T-cell (primary cell): ENCODE measurements around the gene MCTS1. TPM values are rescaled to one million over a fixed set of nuclear protein-coding genes. Genes with fewer than 3 reads are reported as not detected.
"Not testable (repeated sequence)": the region's sequence is repeated elsewhere in the genome, so short reads cannot be mapped to it uniquely, and the experiment has no call there.

ENCODE experiments used
- ATAC-seq, 4 experiments: fragments of 200-7000 bp in 3 of 4; fragments of 150-1000 bp in 1 of 4; cut with Tn5 transposase; replicated peaks in 1 of 4; 1 replicate in 3 of 4; 2 replicates in 1 of 4; pipeline ENCODE4 v1.10.0; 2021; ENCODE audit warnings: moderate library complexity in 3 of 4, mild to moderate bottlenecking in 2 of 4, moderate number of reproducible peaks in 1 of 4
- CTCF ChIA-PET, 2 donors: fragments of 300-600 bp; sonication (Branson Sonifier 250); formaldehyde crosslinking; loops; one replicate each; lab custom pipeline; 2022; ENCODE audit warnings: antibody characterized with exemption in 2 of 2; lab: Charles Lee
- POLR2A ChIA-PET, 2 donors: fragments of 300-600 bp; sonication (Branson Sonifier 250); formaldehyde crosslinking; loops; one replicate each; lab custom pipeline; 2022; ENCODE audit warnings: antibody characterized with exemption in 2 of 2; lab: Charles Lee
- DNase-seq, 35 experiments: peaks; one replicate each; pipeline versions ENCODE4 v3.0.0 to v3.0.0-alpha.2; 2013 to 2023
- H3K27ac ChIP-seq: one replicate; pipeline ENCODE4 v1.5.1; 2013; ENCODE audit warnings: low read length
- H3K27me3 ChIP-seq, 2 experiments: replicated peaks in 1 of 2; 1 replicate in 1 of 2; 2 replicates in 1 of 2; pipeline versions ENCODE4 v1.6.1 to v1.7.0; 2013; ENCODE audit warnings: low read length in 1 of 2, mixed read lengths in 1 of 2; ENCODE audit not compliant: control insufficient read depth in 2 of 2, insufficient read depth in 2 of 2; ENCODE audit errors: extremely low read depth in 1 of 2
- H3K36me3 ChIP-seq, 2 donors: 1 replicate in 1 of 2; 2 replicates in 1 of 2; pipeline versions ENCODE4 v1.6.1 to v1.7.0; 2013; ENCODE audit warnings: low read length in 1 of 2; ENCODE audit not compliant: control insufficient read depth in 2 of 2, insufficient read depth in 1 of 2; ENCODE audit errors: extremely low read depth in 1 of 2
- H3K4me1 ChIP-seq, 2 experiments: 1 replicate in 1 of 2; 2 replicates in 1 of 2; pipeline versions ENCODE4 v1.6.1 to v1.7.0; 2013; ENCODE audit warnings: low read length in 2 of 2, mixed read lengths in 1 of 2; ENCODE audit not compliant: insufficient read depth in 2 of 2, control insufficient read depth in 1 of 2; ENCODE audit errors: extremely low read depth in 1 of 2
- H3K4me3 ChIP-seq, 2 donors: 1 replicate in 1 of 2; 2 replicates in 1 of 2; pipeline versions ENCODE4 v1.5.1 to v1.7.0; 2013; ENCODE audit warnings: mild to moderate bottlenecking in 2 of 2, low read length in 1 of 2, moderate library complexity in 1 of 2; ENCODE audit not compliant: control insufficient read depth in 1 of 2; ENCODE audit errors: extremely low read depth in 1 of 2
- H3K9me3 ChIP-seq: 2 replicates; pipeline ENCODE4 v1.7.0; 2013
- H3K27ac Mint-ChIP-seq, 2 donors: one replicate each; pipeline ENCODE4 v1.8.0; 2020 to 2021; ENCODE audit warnings: mild to moderate bottlenecking in 2 of 2, mixed read lengths in 2 of 2
- H3K27me3 Mint-ChIP-seq, 2 donors: one replicate each; pipeline ENCODE4 v1.8.0; 2021 to 2022; ENCODE audit warnings: mixed read lengths in 2 of 2
- H3K36me3 Mint-ChIP-seq: one replicate; pipeline ENCODE4 v1.8.0; 2021; ENCODE audit warnings: mixed read lengths
- H3K4me1 Mint-ChIP-seq, 3 donors: one replicate each; pipeline ENCODE4 v1.8.0; 2020 to 2022; ENCODE audit warnings: mixed read lengths in 3 of 3, mild to moderate bottlenecking in 1 of 3
- H3K4me3 Mint-ChIP-seq, 3 donors: one replicate each; pipeline ENCODE4 v1.8.0; 2020 to 2022; ENCODE audit warnings: mild to moderate bottlenecking in 3 of 3, mixed read lengths in 3 of 3, moderate library complexity in 3 of 3
- H3K9me3 Mint-ChIP-seq, 3 donors: one replicate each; pipeline ENCODE4 v1.8.0; 2020 to 2022; ENCODE audit warnings: mixed read lengths in 3 of 3
- WGBS: methylation state at CpG from one replicate; pipeline ENCODE4 v1.1.5; 2013; ENCODE audit warnings: missing lambda C conversion rate; ENCODE audit not compliant: insufficient coverage; 5-methylcytosine and 5-hydroxymethylcytosine counted together
- total RNA-seq, 35 experiments: library from RNA in 6 of 35; stranded (reverse) in 6 of 35; fragments of 120-200 nt in 1 of 35; gene quantifications; one replicate each; pipeline versions ENCODE4 v1.2.1 to v1.2.4 and lab custom pipeline; 2013 to 2026

MCTS1 gene
- total RNA-seq, 5 donors from 2014 or later (not counting 1 experiment from before 2014, with no cell fraction given): 18.9 to 27.2 (median 25.3) TPM

DNA sequence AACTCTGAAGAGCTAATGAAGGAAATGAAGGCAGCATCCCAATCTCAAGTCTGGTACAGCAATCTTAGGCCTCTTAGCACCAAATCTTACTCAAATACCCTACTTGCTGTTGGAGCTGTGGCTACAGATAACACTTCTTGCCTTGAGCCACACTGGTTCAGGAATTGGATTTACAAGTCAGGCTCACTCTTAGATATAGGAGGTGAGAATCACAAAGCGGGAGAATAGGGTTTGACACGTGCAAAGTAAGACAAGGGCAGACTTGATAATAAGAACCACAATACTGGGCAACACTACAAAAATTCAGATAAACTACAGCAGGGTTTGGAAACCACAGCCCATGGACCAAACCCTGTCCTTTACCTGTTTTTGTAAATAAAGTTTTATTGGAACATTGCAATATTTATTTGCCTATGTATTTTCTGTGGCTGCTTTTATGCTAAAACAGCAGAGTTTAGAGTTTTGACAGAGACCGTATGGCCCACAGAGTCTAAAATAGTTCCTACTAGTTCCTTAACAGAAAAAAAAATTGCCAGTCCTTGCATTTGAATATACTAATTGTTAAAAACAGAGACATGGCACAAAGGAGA lies 33.8 kb upstream of the MCTS1 start:
- POLR2A ChIA-PET: no interaction called here
- no peaks in the 10 kb centered on the region for H3K9me3 Mint-ChIP-seq
- Histone ChIP-seq H3K36me3 (no peaks in the 10 kb centered on the region), H3K9me3 (no peaks in the 10 kb centered on the region), H3K4me1 (peaks cover 2 to 3% of the 10 kb centered on the region in 2 experiments), H3K27me3 (no peaks in the 10 kb centered on the region), H3K4me3 (no peak overlapping the region), H3K27ac (no peak overlapping the region)
- DNase-seq (no peak), ATAC-seq (no peak)
- peaks cover 0 to 6% of the 10 kb centered on the region in 2 donors for H3K27me3 Mint-ChIP-seq
- no peak overlapping the region for H3K4me3 Mint-ChIP-seq
- WGBS: no CpG with 5 or more reads among the region's 3 CpGs
- H3K27ac Mint-ChIP-seq: no peak overlapping the region
- H3K36me3 Mint-ChIP-seq: no peaks in the 10 kb centered on the region
- H3K4me1 Mint-ChIP-seq: peaks cover 4 to 9% (median 8%) of the 10 kb centered on the region in 3 donors
- CTCF ChIA-PET: no interaction called here

DNA sequence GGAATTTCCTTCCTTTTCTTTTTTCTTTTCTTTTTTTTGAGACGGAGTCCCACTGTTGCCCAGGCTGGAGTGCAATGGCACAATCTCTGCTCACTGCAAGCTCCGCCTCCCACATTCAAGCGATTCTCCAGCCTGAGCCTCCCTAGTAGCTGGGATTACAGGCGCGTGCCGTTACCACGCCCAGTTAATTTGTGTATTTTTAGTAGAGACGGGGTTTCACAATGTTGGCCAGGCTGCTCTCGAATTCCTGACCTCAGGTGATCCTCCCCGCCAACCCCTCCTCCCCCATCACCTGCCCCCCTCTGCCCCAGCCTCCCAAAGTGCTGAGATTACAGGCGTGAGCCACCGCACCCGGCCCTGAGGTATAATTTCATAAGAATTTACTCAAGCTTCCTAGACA lies 30.1 kb upstream of the MCTS1 start:
- H3K4me1 ChIP-seq, POLR2A ChIA-PET, H3K36me3 ChIP-seq, H3K27ac ChIP-seq, H3K4me3 Mint-ChIP-seq, H3K27me3 ChIP-seq, H3K9me3 Mint-ChIP-seq, H3K9me3 ChIP-seq, DNase-seq, H3K4me1 Mint-ChIP-seq, ATAC-seq, CTCF ChIA-PET, H3K4me3 ChIP-seq, H3K27ac Mint-ChIP-seq, H3K36me3 Mint-ChIP-seq: not testable (repeated sequence)
- peaks cover 3 to 11% of the 10 kb centered on the region in 2 donors for H3K27me3 Mint-ChIP-seq
- WGBS: no CpG with 5 or more reads among the region's 13 CpGs

- Mint-ChIP-seq H3K27me3 (peaks cover 7 to 21% of the 10 kb centered on the region in 2 donors), H3K36me3 (no peaks in the 10 kb centered on the region), H3K27ac (no peak overlapping the region), H3K4me1 (peaks cover 4 to 9% (median 8%) of the 10 kb centered on the region in 3 donors), H3K4me3 (no peak overlapping the region), H3K9me3 (no peaks in the 10 kb centered on the region)
- WGBS: 72% methylated on average over 2 of the region's 18 CpGs
- Histone ChIP-seq H3K9me3 (no peaks in the 10 kb centered on the region), H3K27ac (no peak overlapping the region), H3K4me3 (no peak overlapping the region), H3K27me3 (no peaks in the 10 kb centered on the region), H3K36me3 (no peaks in the 10 kb centered on the region), H3K4me1 (peaks cover 2 to 3% of the 10 kb centered on the region in 2 experiments)
- CTCF ChIA-PET: no interaction called here
- no peak for DNase-seq
- POLR2A ChIA-PET: no interaction called here
- no peak for ATAC-seq
Observed at GRCh38 chrX:120575379-120576114, 28.4 kb upstream of the MCTS1 start.

GRCh38 chrX:120585702-120586101 lies 18.2 kb upstream of the MCTS1 start:
- ChIA-PET CTCF (no interaction called here), POLR2A (no interaction called here)
- no peaks in the 10 kb centered on the region for H3K9me3 ChIP-seq
- Mint-ChIP-seq H3K4me3 (no peak overlapping the region), H3K9me3 (peaks cover 0 to 4% (median 0%) of the 10 kb centered on the region in 3 donors), H3K4me1 (no peaks in the 10 kb centered on the region), H3K36me3 (no peaks in the 10 kb centered on the region), H3K27ac (no peak overlapping the region), H3K27me3 (peaks cover 1 to 29% of the 10 kb centered on the region in 2 donors)
- ATAC-seq: no peak
- H3K36me3 ChIP-seq: no peaks in the 10 kb centered on the region
- H3K27me3 ChIP-seq: no peaks in the 10 kb centered on the region
- H3K4me1 ChIP-seq: no peaks in the 10 kb centered on the region
- no peak for DNase-seq
- WGBS: no CpG with 5 or more reads among the region's 2 CpGs
- H3K27ac ChIP-seq: no peak overlapping the region
- H3K4me3 ChIP-seq: no peak overlapping the region

DNA sequence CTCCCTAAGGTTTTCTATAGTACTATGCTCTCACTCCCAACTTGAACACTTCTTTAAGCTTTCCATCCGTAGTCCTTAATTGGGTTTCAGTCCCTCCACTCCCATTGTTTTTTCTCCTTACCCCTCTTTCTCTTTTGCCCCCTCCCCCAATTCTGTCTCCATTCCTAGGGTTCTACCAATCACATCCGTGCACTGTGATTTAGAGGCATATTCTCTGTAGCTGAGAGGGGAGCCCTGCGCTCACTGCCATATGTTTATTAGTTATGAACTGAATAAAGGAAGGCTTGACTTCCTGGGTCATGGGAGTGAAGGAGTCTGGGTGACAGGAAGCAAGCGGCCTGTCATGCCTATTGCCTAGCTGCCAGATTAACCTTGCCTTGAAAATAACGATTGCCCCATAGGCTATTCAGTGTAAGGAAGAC lies 471 bp downstream of the MCTS1 start:
- peak overlapping the region; percentile 95 to 99 for H3K27ac Mint-ChIP-seq
- Histone ChIP-seq H3K27ac (peak overlapping the region; percentile 88), H3K9me3 (no peaks in the 10 kb centered on the region), H3K4me3 (peak overlapping the region; percentile 61 to 87), H3K27me3 (no peaks in the 10 kb centered on the region), H3K4me1 (peaks cover 6 to 11% of the 10 kb centered on the region in 2 experiments), H3K36me3 (peaks cover 0 to 6% of the 10 kb centered on the region in 2 donors)
- 0% methylated on average over 1 of the region's 5 CpGs for WGBS
- no peaks in the 10 kb centered on the region for H3K27me3 Mint-ChIP-seq
- ChIA-PET POLR2A (interaction anchor here (0.7 to 2.6 kb wide), 4 partner anchors 22 to 43 kb away, joined by 3 to 21 read pairs (median 9); partner anchors contain the start of gene CUL4B (in 1 of the 2)), CTCF (interaction anchor here in 1 of 2 donors (0.9 to 1.5 kb wide), 3 partner anchors 43 to 186 kb away, joined by 3 to 7 read pairs (median 6); partner anchors contain the start of gene CUL4B)
- H3K9me3 Mint-ChIP-seq: no peaks in the 10 kb centered on the region
- peak in 33 of 35 experiments; percentile 5 to 62 (median 28) for DNase-seq
- ATAC-seq: peak; percentile 65 to 76 (median 70)
- peaks cover 4% of the 10 kb centered on the region for H3K36me3 Mint-ChIP-seq
- H3K4me3 Mint-ChIP-seq: peak overlapping the region; percentile 93 to 99 (median 97)
- H3K4me1 Mint-ChIP-seq: peaks cover 9 to 14% (median 14%) of the 10 kb centered on the region in 3 donors

DNA sequence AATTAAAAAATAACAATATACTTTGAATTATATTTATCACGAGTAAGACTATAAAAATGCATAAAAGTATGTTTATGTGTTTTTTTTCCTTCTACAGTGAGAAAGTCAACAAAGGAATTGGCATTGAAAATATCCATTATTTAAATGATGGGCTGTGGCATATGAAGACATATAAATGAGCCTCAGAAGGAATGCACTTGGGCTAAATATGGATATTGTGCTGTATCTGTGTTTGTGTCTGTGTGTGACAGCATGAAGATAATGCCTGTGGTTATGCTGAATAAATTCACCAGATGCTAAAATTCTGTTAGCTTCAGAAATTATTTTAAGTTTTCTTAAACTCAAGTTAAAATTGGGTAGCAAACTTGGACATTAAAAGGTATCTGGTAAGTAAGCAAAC lies 8.2 kb downstream of the MCTS1 start:
- Mint-ChIP-seq H3K9me3 (no peaks in the 10 kb centered on the region), H3K36me3 (peaks cover 18% of the 10 kb centered on the region), H3K27ac (no peak overlapping the region), H3K27me3 (peaks cover 0 to 3% of the 10 kb centered on the region in 2 donors), H3K4me3 (no peak overlapping the region), H3K4me1 (peaks cover 0 to 2% (median 0%) of the 10 kb centered on the region in 3 donors)
- H3K27me3 ChIP-seq: no peaks in the 10 kb centered on the region
- no peak for ATAC-seq
- H3K27ac ChIP-seq: no peak overlapping the region
- no CpG with 5 or more reads among the region's 1 CpG for WGBS
- no peaks in the 10 kb centered on the region for H3K9me3 ChIP-seq
- H3K4me3 ChIP-seq: no peak overlapping the region
- POLR2A ChIA-PET: interaction anchor here in 1 of 2 donors (0.5 kb wide), 1 partner anchor 97 kb away, joined by 3 read pairs; no protein-coding TSS in a partner anchor
- H3K4me1 ChIP-seq: no peaks in the 10 kb centered on the region
- CTCF ChIA-PET: no interaction called here
- H3K36me3 ChIP-seq: peaks cover 0 to 35% of the 10 kb centered on the region in 2 donors
- no peak for DNase-seq
